ENCODE results near the gene RFTN1. TPM values are rescaled to one million over a fixed set of nuclear protein-coding genes. Genes with fewer than 3 reads are reported as not detected.

Gene RFTN1
- polyA plus RNA-seq, 2 of the 4 experiments (the other 2 are of a cell fraction), result 1.8 to 3.7 TPM

GRCh38 chr3:16402451-16402850 lies 111.0 kb downstream of the RFTN1 start:
- 76% methylated on average over 6 of the region's 6 CpGs for WGBS (ENCODE audit: missing lambda C conversion rate)
- CTCF ChIA-PET, result no interaction called here
- Histone ChIP-seq H3K4me3 (no peak overlapping the region), H3K4me2 (no peak overlapping the region), H3K27ac (no peak overlapping the region), H3K4me1 (peaks cover 11% of the 10 kb centered on the region; the same call in 1 of the 3 replicates), H3K9me3 (no peaks in the 10 kb centered on the region)
- ATAC-seq (no peak), FAIRE-seq (no peak), DNase-seq (ENCODE audit: low read depth in 1 of 2, low spot score in 1 of 2) (no peak)
- POLR2A ChIA-PET, result no interaction called here
- TF ChIP-seq ZC3H11A (IDR thresholded peaks at IDR 0.05) (no peak), BCL3 (IDR thresholded peaks at IDR 0.05) (no peak), FOSL2 (IDR thresholded peaks at IDR 0.05) (no peak), FOSL2 (CRISPR knock-in tag; IDR thresholded peaks at IDR 0.05) (peak; percentile 63)

GRCh38 chr3:16401273-16401672 lies 112.2 kb downstream of the RFTN1 start:
- POLR2A ChIA-PET, result no interaction called here
- Histone ChIP-seq H3K4me2 (no peak overlapping the region), H3K4me1 (peaks cover 11% of the 10 kb centered on the region; the same call in 1 of the 3 replicates), H3K9me3 (no peaks in the 10 kb centered on the region), H3K4me3 (no peak overlapping the region), H3K27ac (no peak overlapping the region)
- 65% methylated on average over 5 of the region's 5 CpGs for WGBS (ENCODE audit: missing lambda C conversion rate)
- DNase-seq (ENCODE audit: low read depth in 1 of 2, low spot score in 1 of 2), result no peak
- no peak for TF ChIP-seq HES2 (IDR thresholded peaks at IDR 0.05)
- no peak for TF ChIP-seq CHD4 (IDR thresholded peaks at IDR 0.05; ENCODE audit: borderline replicate concordance)
- CTCF ChIA-PET, result no interaction called here
- ATAC-seq, result no peak
- FAIRE-seq, result no peak

- no peak overlapping the region for H3K4me3 ChIP-seq
These were observed 113.2 kb downstream of the RFTN1 start for GRCh38 chr3:16400106-16400931.

GRCh38 chr3:16399473-16399872 lies 114.0 kb downstream of the RFTN1 start:
- FAIRE-seq, result no peak
- no peaks in the 10 kb centered on the region for H3K9me3 ChIP-seq
- ATAC-seq, result peak; percentile 70 to 83; a peak in 3 of 6 replicates
- H3K4me1 ChIP-seq, result peaks cover 11% of the 10 kb centered on the region; the same call in 1 of the 3 replicates
- ChIA-PET POLR2A (no interaction called here), CTCF (interaction anchor here (2.3 kb wide), 1 partner anchor 117 kb away, joined by 9 read pairs; no protein-coding TSS in a partner anchor)
- no peak overlapping the region for H3K27ac ChIP-seq
- H3K4me2 ChIP-seq, result peak overlapping the region; percentile 33; the same call in 2 of the 3 replicates
- no peak for TF ChIP-seq REST (IDR thresholded peaks at IDR 0.05)
- TF ChIP-seq BHLHE40 (IDR thresholded peaks at IDR 0.05; ENCODE audit: low read depth, low read length), result no peak
- no peak for TF ChIP-seq EP300 (IDR thresholded peaks at IDR 0.05)
- TF ChIP-seq CHD4 (IDR thresholded peaks at IDR 0.05; ENCODE audit: borderline replicate concordance), result no peak
- DNase-seq (ENCODE audit: low read depth in 1 of 2, low spot score in 1 of 2), result peak; percentile 9 to 19
- H3K4me3 ChIP-seq, result no peak overlapping the region
- 55% methylated on average over 6 of the region's 6 CpGs for WGBS (ENCODE audit: missing lambda C conversion rate)

More at GRCh38 chr3:16400106-16400931, 113.2 kb downstream of the RFTN1 start:
- Histone ChIP-seq H3K9me3 (no peaks in the 10 kb centered on the region), H3K4me1 (peaks cover 11% of the 10 kb centered on the region; the same call in 1 of the 3 replicates), H3K27ac (0 out of 6 replicates have a peak overlapping the region, but pooled peaks of 1 of the 2 experiments have one; percentile 9), H3K4me2 (no peak overlapping the region)
- WGBS (ENCODE audit: missing lambda C conversion rate), result 88% methylated on average over 11 of the region's 11 CpGs
- FAIRE-seq (no peak), DNase-seq (ENCODE audit: low read depth in 1 of 2, low spot score in 1 of 2) (no peak), ATAC-seq (peak; percentile 38 to 46; a peak in 3 of 6 replicates)
- ChIA-PET CTCF (interaction anchor here (2.3 kb wide), 1 partner anchor 116 kb away, joined by 9 read pairs; no protein-coding TSS in a partner anchor), POLR2A (no interaction called here)
- no peak for TF ChIP-seq MAX (IDR thresholded peaks at IDR 0.05)
